NB4 (cell line): Measurements from ENCODE around the gene RARB.

Experiments used
- DNase-seq: peaks from one replicate; pipeline ENCODE4 v3.0.0; 2010; ENCODE audit warnings: low read depth
- H3K4me3 ChIP-seq: one replicate; pipeline ENCODE4 v1.5.1; 2011; ENCODE audit warnings: mild to moderate bottlenecking, low read depth, low read length, moderate library complexity
- MAX ChIP-seq: IDR thresholded peaks from 2 replicates; pipeline ENCODE4 v1.6.1; 2011; ENCODE audit warnings: low read depth, low read length
- MYC ChIP-seq: IDR thresholded peaks from 2 replicates; pipeline ENCODE4 v1.6.1; 2011; ENCODE audit warnings: low read depth, low read length
- POLR2A ChIP-seq: IDR thresholded peaks from 2 replicates; pipeline ENCODE4 v1.6.1; 2011; ENCODE audit warnings: mild to moderate bottlenecking; ENCODE audit not compliant: insufficient read length; ENCODE audit errors: extremely low read depth
- TF ChIP-seq, protein P1 (sequence below): IDR thresholded peaks from one replicate; pipeline ENCODE4 v1.5.1; 2012; ENCODE audit warnings: low read depth, low read length

Gene RARB

GRCh38 chr3:25447285-25447684 lies 19.2 kb downstream of the RARB start:
- TF ChIP-seq MYC = no peak
- no peak for TF ChIP-seq MAX
- TF ChIP-seq, protein P1, sequence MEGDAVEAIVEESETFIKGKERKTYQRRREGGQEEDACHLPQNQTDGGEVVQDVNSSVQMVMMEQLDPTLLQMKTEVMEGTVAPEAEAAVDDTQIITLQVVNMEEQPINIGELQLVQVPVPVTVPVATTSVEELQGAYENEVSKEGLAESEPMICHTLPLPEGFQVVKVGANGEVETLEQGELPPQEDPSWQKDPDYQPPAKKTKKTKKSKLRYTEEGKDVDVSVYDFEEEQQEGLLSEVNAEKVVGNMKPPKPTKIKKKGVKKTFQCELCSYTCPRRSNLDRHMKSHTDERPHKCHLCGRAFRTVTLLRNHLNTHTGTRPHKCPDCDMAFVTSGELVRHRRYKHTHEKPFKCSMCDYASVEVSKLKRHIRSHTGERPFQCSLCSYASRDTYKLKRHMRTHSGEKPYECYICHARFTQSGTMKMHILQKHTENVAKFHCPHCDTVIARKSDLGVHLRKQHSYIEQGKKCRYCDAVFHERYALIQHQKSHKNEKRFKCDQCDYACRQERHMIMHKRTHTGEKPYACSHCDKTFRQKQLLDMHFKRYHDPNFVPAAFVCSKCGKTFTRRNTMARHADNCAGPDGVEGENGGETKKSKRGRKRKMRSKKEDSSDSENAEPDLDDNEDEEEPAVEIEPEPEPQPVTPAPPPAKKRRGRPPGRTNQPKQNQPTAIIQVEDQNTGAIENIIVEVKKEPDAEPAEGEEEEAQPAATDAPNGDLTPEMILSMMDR = no peak
- TF ChIP-seq POLR2A = no peak
- no peak for DNase-seq
- H3K4me3 ChIP-seq = no peak overlapping the region

- no peak for TF ChIP-seq MYC
- no peak for TF ChIP-seq POLR2A
- TF ChIP-seq, protein P1 = no peak
- no peak for TF ChIP-seq MAX
- H3K4me3 ChIP-seq = no peak overlapping the region
- DNase-seq = no peak
These were observed 19.9 kb downstream of the RARB start for GRCh38 chr3:25447925-25448324.

GRCh38 chr3:25448750-25449692 lies 21.0 kb downstream of the RARB start:
- no peak for DNase-seq
- TF ChIP-seq MAX (no peak), MYC (no peak), POLR2A (no peak)
- TF ChIP-seq, protein P1 = no peak
- no peak overlapping the region for H3K4me3 ChIP-seq

DNA sequence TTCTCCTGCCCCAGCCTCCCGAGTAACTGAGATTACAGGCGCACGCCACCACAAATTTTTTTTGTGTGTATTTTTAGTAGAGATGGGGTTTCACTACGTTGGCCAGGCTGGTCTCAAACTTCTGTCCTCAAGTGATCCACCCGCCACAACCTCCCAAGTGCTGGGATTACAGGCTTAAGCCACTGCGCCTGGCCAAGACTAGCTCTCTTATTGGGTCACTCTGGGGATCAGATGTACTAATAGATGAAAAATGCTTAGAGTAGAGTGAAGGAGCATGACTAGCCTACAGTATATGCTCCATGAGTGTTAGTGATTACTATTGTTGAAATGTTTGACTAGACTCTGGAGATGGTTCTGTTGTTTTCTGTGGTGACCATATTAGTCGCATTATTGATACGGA lies 21.8 kb downstream of the RARB start:
- no peak overlapping the region for H3K4me3 ChIP-seq
- no peak for TF ChIP-seq MYC
- TF ChIP-seq, protein P1 = no peak
- TF ChIP-seq MAX = no peak
- no peak for TF ChIP-seq POLR2A
- DNase-seq = no peak

DNA sequence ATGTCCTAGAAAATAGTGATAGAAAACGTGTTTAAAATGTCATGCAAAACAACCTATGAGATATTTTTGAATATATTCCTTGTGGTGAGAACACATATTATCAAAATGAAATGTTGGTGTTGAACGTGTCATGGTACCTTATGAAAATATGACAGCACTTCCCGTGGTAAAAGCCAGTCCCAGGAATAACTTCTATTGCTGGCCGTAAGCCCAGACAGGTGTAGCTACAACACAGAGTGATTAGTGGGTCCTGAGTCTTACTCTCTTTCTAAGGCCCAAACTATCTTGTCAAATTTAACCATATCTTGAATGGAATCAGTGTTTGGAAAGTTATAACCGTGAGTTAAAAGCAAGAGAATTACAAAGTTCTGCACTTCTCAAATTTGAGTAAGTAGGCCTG lies 24.1 kb downstream of the RARB start:
- no peak for DNase-seq
- TF ChIP-seq POLR2A (no peak), MAX (no peak), MYC (no peak)
- TF ChIP-seq, protein P1 = no peak
- no peak overlapping the region for H3K4me3 ChIP-seq
